H1 (cell line): ENCODE results near the gene FHL5. TPM values are rescaled to one million over a fixed set of nuclear protein-coding genes. Genes with fewer than 3 reads are reported as not detected.
A peak's percentile ranks its signal among the peaks of the same experiment; 100 is the strongest.

Experiments used
- BRCA1 ChIP-seq: IDR thresholded peaks from 2 replicates; pipeline ENCODE4 v1.6.1; 2012; ENCODE audit warnings: low read depth, low read length, improper control_type of control experiment
- CREB1 ChIP-seq: IDR thresholded peaks from 2 replicates; pipeline ENCODE4 v1.6.1; 2012; ENCODE audit warnings: inconsistent platforms
- CTCF ChIP-seq, 3 experiments: IDR thresholded peaks; 1 replicate in 2 of 3; 2 replicates in 1 of 3; pipeline versions ENCODE4 v1.5.1 to v1.6.1; 2011; ENCODE audit warnings: low read length in 3 of 3, mild to moderate bottlenecking in 3 of 3, inconsistent platforms in 2 of 3, low read depth in 1 of 3, moderate library complexity in 1 of 3; ENCODE audit not compliant: insufficient read depth in 1 of 3; ENCODE audit errors: control extremely low read depth in 1 of 3
- EGR1 ChIP-seq: IDR thresholded peaks from 2 replicates; pipeline ENCODE4 v1.6.1; 2011; ENCODE audit warnings: low read depth, low read length, borderline replicate concordance
- KDM5A ChIP-seq: fragments of 200-600 bp; IDR thresholded peaks from 2 replicates; pipeline ENCODE4 v1.7.1; 2012; ENCODE audit warnings: mild to moderate bottlenecking, low read length, inconsistent platforms, mixed read lengths
- MAFK ChIP-seq: IDR thresholded peaks from 2 replicates; pipeline ENCODE4 v1.6.1; 2012; ENCODE audit warnings: low read depth, mild to moderate bottlenecking, improper control_type of control experiment, low read length
- MAX ChIP-seq: IDR thresholded peaks from 2 replicates; pipeline ENCODE4 v1.6.1; 2012; ENCODE audit warnings: inconsistent platforms
- NRF1 ChIP-seq: IDR thresholded peaks from 2 replicates; pipeline ENCODE4 v1.6.1; 2011; ENCODE audit warnings: mild to moderate bottlenecking, low read depth, low read length, improper control_type of control experiment
- POU5F1 ChIP-seq: IDR thresholded peaks from 2 replicates; pipeline ENCODE4 v1.6.1; 2011; ENCODE audit warnings: low read depth, mild to moderate bottlenecking, low read length, moderate library complexity
- RAD21 ChIP-seq, 2 experiments: IDR thresholded peaks in 1 of 2; conservative IDR thresholded peaks in 1 of 2; 2 replicates each; pipeline ENCODE4 v1.6.1; 2011; ENCODE audit warnings: low read depth in 2 of 2, low read length in 2 of 2, improper control_type of control experiment in 1 of 2, inconsistent platforms in 1 of 2, mild to moderate bottlenecking in 1 of 2, moderate library complexity in 1 of 2
- RNF2 ChIP-seq: fragments of 200-900, 300-1000 bp; sonication (generic); IDR thresholded peaks from 2 replicates; pipeline ENCODE4 v1.7.1; 2016; ENCODE audit warnings: borderline replicate concordance, low read depth, mild to moderate bottlenecking, antibody characterized with exemption, low read length; ENCODE audit not compliant: poor library complexity, severe bottlenecking; ENCODE audit errors: missing control alignments
- RXRA ChIP-seq: IDR thresholded peaks from 2 replicates; pipeline ENCODE4 v1.6.1; 2011; ENCODE audit warnings: low read depth, mild to moderate bottlenecking, low read length, moderate library complexity; ENCODE audit not compliant: insufficient read depth
- SP2 ChIP-seq: IDR thresholded peaks from 2 replicates; pipeline ENCODE4 v1.6.1; 2012; ENCODE audit warnings: mild to moderate bottlenecking, low read length, inconsistent platforms
- TAF1 ChIP-seq: IDR thresholded peaks from 2 replicates; pipeline ENCODE4 v1.6.1; 2011; ENCODE audit warnings: mild to moderate bottlenecking, low read depth, low read length
- ZNF274 ChIP-seq: IDR thresholded peaks from 2 replicates; pipeline ENCODE4 v1.7.0; 2012; ENCODE audit warnings: low read length, borderline replicate concordance; ENCODE audit errors: extremely low read depth
- polyA plus RNA-seq, 7 experiments: library from polyadenylated mRNA; depleted of rRNA in 3 of 7; stranded (reverse) in 5 of 7; unstranded in 2 of 7; fragments of >200 nt in 5 of 7; fragments of 200-250 nt in 2 of 7; gene quantifications; 1 replicate in 5 of 7; 2 replicates in 1 of 7; 4 replicates in 1 of 7; pipeline versions ENCODE4 v1.2.1 to v1.2.3, GENCODE V29; 2011 to 2013; ENCODE audit warnings: missing spikeins in 2 of 7, mixed read lengths in 2 of 7
- total RNA-seq: library from RNA; stranded (reverse); fragmentation: NEBNext Ultra II Directional; extraction: Animal tissue kit (Norgen Biotek cat#: 25700); gene quantifications from 2 replicates; pipeline ENCODE4 v1.2.1, GENCODE V29; 2021

The FHL5 gene
- total and polyA plus RNA-seq, 2 of the 8 experiments (the other 6 are each of a cell fraction or from before 2014, with no cell fraction given): not detected

GRCh38 chr6:96520171-96521115, 42.5 kb upstream of the FHL5 start (continued):
- TF ChIP-seq CTCF (IDR thresholded peaks at IDR 0.05; ENCODE audit: control extremely low read depth in 1 of 3, insufficient read depth in 1 of 3, low read depth in 1 of 3, low read length in 3 of 3) (no peak), RNF2 (no peak), RXRA (no peak), MAX (no peak), SP2 (no peak), BRCA1 (no peak), ZNF274 (no peak), MAFK (no peak), EGR1 (no peak), CREB1 (no peak), KDM5A (no peak), TAF1 (peak; percentile 52; the same call in 1 of the 2 replicates), POU5F1 (0 out of 2 replicates have a peak, but pooled peaks have one; percentile 38), RAD21 (IDR thresholded peaks at IDR 0.05 in 1 of 2, conservative IDR thresholded peaks at IDR 0.05 in 1 of 2; ENCODE audit: low read depth in 2 of 2, low read length in 2 of 2) (no peak), NRF1 (no peak)
- TF ChIP-seq, all 59 proteins: peak for 8
